ENCODE data around the gene QKI. TPM values are rescaled to one million over a fixed set of nuclear protein-coding genes. Genes with fewer than 3 reads are reported as not detected.

QKI gene
- total RNA-seq, 1 donor from 2014 or later: 290 TPM

- Mint-ChIP-seq H3K36me3 (ENCODE audit: unreplicated experiment) (peaks cover 11% of the 10 kb centered on the region), H3K27ac (ENCODE audit: unreplicated experiment) (peak overlapping the region; percentile 12), H3K27me3 (ENCODE audit: unreplicated experiment) (no peaks in the 10 kb centered on the region), H3K4me3 (ENCODE audit: unreplicated experiment) (no peak overlapping the region), H3K9me3 (ENCODE audit: unreplicated experiment) (no peaks in the 10 kb centered on the region), H3K4me1 (ENCODE audit: unreplicated experiment) (peaks cover 64% of the 10 kb centered on the region)
- TF ChIP-seq CTCF (IDR thresholded peaks at IDR 0.05): no peak
- DNase-seq (ENCODE audit: extremely low spot score, unreplicated experiment): no peak
Observed at GRCh38 chr6:163490826-163491577, 76.5 kb downstream of the QKI start.

GRCh38 chr6:163491737-163492300 is 77.3 kb downstream of the QKI start:
- TF ChIP-seq CTCF (IDR thresholded peaks at IDR 0.05): no peak
- Mint-ChIP-seq H3K9me3 (ENCODE audit: unreplicated experiment) (no peaks in the 10 kb centered on the region), H3K4me3 (ENCODE audit: unreplicated experiment) (no peak overlapping the region), H3K27ac (ENCODE audit: unreplicated experiment) (no peak overlapping the region), H3K36me3 (ENCODE audit: unreplicated experiment) (peaks cover 8% of the 10 kb centered on the region), H3K4me1 (ENCODE audit: unreplicated experiment) (peaks cover 68% of the 10 kb centered on the region), H3K27me3 (ENCODE audit: unreplicated experiment) (no peaks in the 10 kb centered on the region)
- DNase-seq (ENCODE audit: extremely low spot score, unreplicated experiment): no peak

GRCh38 chr6:163494279-163494727 is 79.8 kb downstream of the QKI start:
- Mint-ChIP-seq H3K27me3 (ENCODE audit: unreplicated experiment) (no peaks in the 10 kb centered on the region), H3K4me1 (ENCODE audit: unreplicated experiment) (peaks cover 54% of the 10 kb centered on the region), H3K4me3 (ENCODE audit: unreplicated experiment) (no peak overlapping the region), H3K36me3 (ENCODE audit: unreplicated experiment) (peaks cover 8% of the 10 kb centered on the region), H3K9me3 (ENCODE audit: unreplicated experiment) (no peaks in the 10 kb centered on the region), H3K27ac (ENCODE audit: unreplicated experiment) (peak overlapping the region; percentile 47)
- DNase-seq (ENCODE audit: extremely low spot score, unreplicated experiment): no peak
- no peak for TF ChIP-seq CTCF (IDR thresholded peaks at IDR 0.05)

- TF ChIP-seq CTCF (IDR thresholded peaks at IDR 0.05): no peak
- Mint-ChIP-seq H3K27me3 (ENCODE audit: unreplicated experiment) (no peaks in the 10 kb centered on the region), H3K36me3 (ENCODE audit: unreplicated experiment) (no peaks in the 10 kb centered on the region), H3K4me3 (ENCODE audit: unreplicated experiment) (no peak overlapping the region), H3K9me3 (ENCODE audit: unreplicated experiment) (no peaks in the 10 kb centered on the region), H3K4me1 (ENCODE audit: unreplicated experiment) (peaks cover 45% of the 10 kb centered on the region), H3K27ac (ENCODE audit: unreplicated experiment) (peak overlapping the region; percentile 8)
- DNase-seq (ENCODE audit: extremely low spot score, unreplicated experiment): no peak
Observed at GRCh38 chr6:163496205-163496604, 81.7 kb downstream of the QKI start.

- H3K27me3 Mint-ChIP-seq (ENCODE audit: unreplicated experiment): no peaks in the 10 kb centered on the region
- peak overlapping the region; percentile 21 for H3K27ac Mint-ChIP-seq (ENCODE audit: unreplicated experiment)
- no peak for DNase-seq (ENCODE audit: extremely low spot score, unreplicated experiment)
- H3K9me3 Mint-ChIP-seq (ENCODE audit: unreplicated experiment): peaks cover 6% of the 10 kb centered on the region
- H3K4me1 Mint-ChIP-seq (ENCODE audit: unreplicated experiment): peaks cover 44% of the 10 kb centered on the region
- H3K4me3 Mint-ChIP-seq (ENCODE audit: unreplicated experiment): no peak overlapping the region
- no peak for TF ChIP-seq CTCF (IDR thresholded peaks at IDR 0.05)
- peaks cover 2% of the 10 kb centered on the region for H3K36me3 Mint-ChIP-seq (ENCODE audit: unreplicated experiment)
Observed at GRCh38 chr6:163500105-163500504, 85.6 kb downstream of the QKI start.

Measured in osteocyte (in vitro differentiated cells).